COLO668 (cell line): ENCODE results near the gene ZNF45.
"Not testable (repeated sequence)": the region's sequence is repeated elsewhere in the genome, so short reads cannot be mapped to it uniquely, and the experiment has no call there.

Experiments used
- DNase-seq: peaks from one replicate; lab custom pipeline; 2025; ENCODE audit not compliant: unreplicated experiment; lab: John Stamatoyannopoulos, UW

Gene ZNF45

GRCh38 chr19:43934985-43935708 is at the start of gene ZNF45:
Gene ZNF45 (minus strand): TSS chr19:43935282. CDS start chr19:43922185, 13,097 bp downstream.
- DNase-seq: peak; percentile 91

- peak; percentile 35 for DNase-seq
These were observed 49.6 kb upstream of the ZNF45 start for GRCh38 chr19:43984687-43985000.

- peak; percentile 91 for DNase-seq
These were observed 49.0 kb upstream of the ZNF45 start, which contains the start of gene ZNF155 for GRCh38 chr19:43983912-43984686. Gene ZNF155 (plus strand): TSS chr19:43984188. CDS start chr19:43988544, 4,356 bp downstream.

GRCh38 chr19:43983544-43983911 is 48.4 kb upstream of the ZNF45 start:
- DNase-seq: no peak

- DNase-seq: no peak
These were observed 41.6 kb upstream of the ZNF45 start for GRCh38 chr19:43976732-43977131.

- DNase-seq: no peak
These were observed 31.1 kb upstream of the ZNF45 start for GRCh38 chr19:43966079-43966694.

GRCh38 chr19:43960411-43960810 is 25.3 kb upstream of the ZNF45 start:
- DNase-seq: no peak

GRCh38 chr19:43957891-43958290 is 22.8 kb upstream of the ZNF45 start:
- DNase-seq: no peak

- no peak for DNase-seq
These were observed 21.7 kb upstream of the ZNF45 start for GRCh38 chr19:43956827-43957226.

- DNase-seq: peak; percentile 84
These were observed 16.0 kb upstream of the ZNF45 start, which contains the start of gene ZNF221 for GRCh38 chr19:43950834-43951645. Gene ZNF221 (plus strand): TSS chr19:43951228. CDS start chr19:43962727, 11,499 bp downstream.

GRCh38 chr19:43949803-43950202 is 14.7 kb upstream of the ZNF45 start:
- not testable (repeated sequence) for DNase-seq

GRCh38 chr19:43947412-43947811 is 12.3 kb upstream of the ZNF45 start:
- not testable (repeated sequence) for DNase-seq

- no peak for DNase-seq
These were observed 6.1 kb upstream of the ZNF45 start for GRCh38 chr19:43941209-43941608.

- no peak for DNase-seq
These were observed 5.6 kb upstream of the ZNF45 start for GRCh38 chr19:43940719-43941118.

GRCh38 chr19:43939557-43940260 is 4.6 kb upstream of the ZNF45 start:
- DNase-seq: no peak

GRCh38 chr19:43936188-43936587 is 1.1 kb upstream of the ZNF45 start:
- DNase-seq: no peak

GRCh38 chr19:43934055-43934984 is 762 bp downstream of the ZNF45 start:
- no peak for DNase-seq

GRCh38 chr19:43928820-43929219 is 6.3 kb downstream of the ZNF45 start:
- no peak for DNase-seq

GRCh38 chr19:43923875-43924274 is 11.2 kb downstream of the ZNF45 start:
- no peak for DNase-seq
